Ishikawa (cell line): ENCODE measurements around the gene LAMC1.

Experiments
- EP300 ChIP-seq: IDR thresholded peaks from 2 replicates; pipeline ENCODE4 v1.6.1; 2012; ENCODE audit warnings: borderline replicate concordance
- FOXM1 ChIP-seq: IDR thresholded peaks from 2 replicates; pipeline ENCODE4 v1.6.1; 2012; ENCODE audit warnings: low read depth, borderline replicate concordance
- REST ChIP-seq: IDR thresholded peaks from 2 replicates; pipeline ENCODE4 v1.6.1; 2012; ENCODE audit warnings: low read depth, mild to moderate bottlenecking
- TAF1 ChIP-seq: IDR thresholded peaks from 2 replicates; pipeline ENCODE4 v1.6.1; 2012; ENCODE audit warnings: low read depth, mild to moderate bottlenecking
- USF1 ChIP-seq: IDR thresholded peaks from 2 replicates; pipeline ENCODE4 v1.6.1; 2012
- YY1 ChIP-seq: IDR thresholded peaks from 2 replicates; pipeline ENCODE4 v1.6.1; 2012; ENCODE audit warnings: low read depth

- TF ChIP-seq REST (no peak), USF1 (no peak), YY1 (no peak), TAF1 (no peak), EP300 (no peak), FOXM1 (no peak)
Observed at GRCh38 chr1:183033205-183033604, 10.0 kb downstream of the LAMC1 start.
